ENCODE data around the gene TSPEAR. TPM values are rescaled to one million over a fixed set of nuclear protein-coding genes. Genes with fewer than 3 reads are reported as not detected.
"Not testable (repeated sequence)": the region's sequence is repeated elsewhere in the genome, so short reads cannot be mapped to it uniquely, and the experiment has no call there.

TSPEAR gene
- total RNA-seq, 4 donors from 2014 or later: 0.21 to 1.3 (median 0.69) TPM

GRCh38 chr21:44639331-44639655 is 72.1 kb downstream of the TSPEAR start:
- no peaks in the 10 kb centered on the region for H3K36me3 ChIP-seq
- no peak overlapping the region for H3K27ac ChIP-seq
- H3K4me3 ChIP-seq (replicated peaks in 1 of 3): no peak overlapping the region
- no peaks in the 10 kb centered on the region for H3K4me1 ChIP-seq
- no peak for DNase-seq
- no peaks in the 10 kb centered on the region for H3K9me3 ChIP-seq
- no peaks in the 10 kb centered on the region for H3K27me3 ChIP-seq
- no peak for TF ChIP-seq CTCF (IDR thresholded peaks at IDR 0.05)
- TF ChIP-seq POLR2A (IDR thresholded peaks at IDR 0.05): no peak
- WGBS, 2 donors: 87 to 91% methylated on average over 12 of the region's 12 CpGs
- intact Hi-C loops (cut with DNase I): no loop called here

GRCh38 chr21:44638506-44639330 is 72.7 kb downstream of the TSPEAR start:
- 86 to 95% methylated on average over 11 to 14 of the region's 21 CpGs for WGBS, 2 donors
- H3K4me1 ChIP-seq; H3K27ac ChIP-seq; intact Hi-C loops (cut with DNase I); H3K9me3 ChIP-seq; DNase-seq; H3K36me3 ChIP-seq; H3K27me3 ChIP-seq; H3K4me3 ChIP-seq (replicated peaks in 1 of 3): not testable (repeated sequence)

- intact Hi-C loops (cut with DNase I); H3K9me3 ChIP-seq; H3K4me3 ChIP-seq (replicated peaks in 1 of 3); H3K36me3 ChIP-seq; DNase-seq; H3K27ac ChIP-seq; H3K4me1 ChIP-seq; H3K27me3 ChIP-seq: not testable (repeated sequence)
- WGBS, 2 donors: 69 to 85% methylated on average over 11 of the region's 12 CpGs
Observed at GRCh38 chr21:44637851-44638348, 73.5 kb downstream of the TSPEAR start.

- no peaks in the 10 kb centered on the region for H3K27me3 ChIP-seq
- H3K9me3 ChIP-seq: no peaks in the 10 kb centered on the region
- TF ChIP-seq CTCF (IDR thresholded peaks at IDR 0.05): no peak
- no peak for TF ChIP-seq POLR2A (IDR thresholded peaks at IDR 0.05)
- H3K27ac ChIP-seq: no peak within 1 kb of the TSS
- 68 to 78% methylated on average over 16 to 19 of the region's 21 CpGs for WGBS, 2 donors
- intact Hi-C loops (cut with DNase I): no loop called here
- no peaks in the 10 kb centered on the region for H3K4me1 ChIP-seq
- no peak for DNase-seq
- H3K36me3 ChIP-seq: no peaks in the 10 kb centered on the region
- H3K4me3 ChIP-seq (replicated peaks in 1 of 3): no peak within 1 kb of the TSS
Observed at GRCh38 chr21:44637018-44637850, 74.1 kb downstream of the TSPEAR start, which contains the start of gene KRTAP10-10. Gene KRTAP10-10, plus strand, starts transcription at chr21:44637356. Its CDS starts 62 bp downstream, at chr21:44637418.

GRCh38 chr21:44636209-44637017 is 75.0 kb downstream of the TSPEAR start:
- Histone ChIP-seq H3K27me3 (no peaks in the 10 kb centered on the region), H3K4me1 (no peaks in the 10 kb centered on the region), H3K9me3 (no peaks in the 10 kb centered on the region), H3K4me3 (replicated peaks in 1 of 3) (no peak overlapping the region), H3K36me3 (no peaks in the 10 kb centered on the region), H3K27ac (no peak overlapping the region)
- intact Hi-C loops (cut with DNase I): no loop called here
- TF ChIP-seq POLR2A (IDR thresholded peaks at IDR 0.05) (no peak), CTCF (IDR thresholded peaks at IDR 0.05) (no peak)
- WGBS, 2 donors: 90% methylated on average over 15 of the region's 15 CpGs
- no peak for DNase-seq

Measured in thyroid gland (tissue), 4 donors.